ENCODE data around the gene TPTE. TPM values are rescaled to one million over a fixed set of nuclear protein-coding genes. Genes with fewer than 3 reads are reported as not detected.

The TPTE gene
- 1.1 TPM in 1 of 2 replicates, not detected in the other for total RNA-seq

GRCh38 chr21:10521091-10521598, at the start of gene TPTE:
TSS of gene TPTE (plus strand) at chr21:10521583. CDS start at chr21:10538724, 17,141 bp downstream.

Small RNA genes lying within 50 kb of the gene (small RNA-seq; reads per million reads assigned to genes)
- not detected for gene CYCSP41 (ENCODE audit: low replicate concordance)

Data from placental pericyte (primary cell).